CD1c-positive myeloid dendritic cell (primary cell): ENCODE data around the gene CDKN2B.
"Not testable (repeated sequence)": the region's sequence is repeated elsewhere in the genome, so short reads cannot be mapped to it uniquely, and the experiment has no call there.

Experiments used
- DNase-seq: peaks from one replicate; pipeline ENCODE4 v3.0.0-alpha.2; 2016; ENCODE audit errors: extremely low spot score

The CDKN2B gene

GRCh38 chr9:21969011-21969940, 39.8 kb downstream of the CDKN2B start:
- no peak for DNase-seq

- no peak for DNase-seq
Measured at GRCh38 chr9:21968331-21969010, 40.6 kb downstream of the CDKN2B start.

GRCh38 chr9:21967702-21968101, 41.4 kb downstream of the CDKN2B start:
- DNase-seq = no peak

DNA sequence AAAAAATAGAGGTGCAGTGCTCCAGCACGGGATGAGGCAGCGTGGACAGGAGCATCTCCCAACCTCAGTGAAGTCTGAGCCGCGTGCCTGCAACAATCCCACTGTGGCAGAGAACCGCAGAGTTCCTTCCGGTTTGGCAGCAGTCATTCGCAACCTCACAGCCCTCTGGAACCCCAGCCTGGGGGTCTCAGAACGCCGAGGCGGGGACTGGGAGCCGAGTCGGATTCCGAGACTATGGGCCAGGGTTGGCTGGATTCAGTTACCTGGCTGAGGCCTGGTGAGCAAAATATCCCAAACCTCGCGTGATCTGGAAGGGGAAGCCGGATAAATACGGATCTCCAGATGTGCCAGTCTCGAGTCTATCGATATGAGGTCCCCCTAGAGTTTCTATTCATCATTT, 41.9 kb downstream of the CDKN2B start:
- DNase-seq = no peak

DNA sequence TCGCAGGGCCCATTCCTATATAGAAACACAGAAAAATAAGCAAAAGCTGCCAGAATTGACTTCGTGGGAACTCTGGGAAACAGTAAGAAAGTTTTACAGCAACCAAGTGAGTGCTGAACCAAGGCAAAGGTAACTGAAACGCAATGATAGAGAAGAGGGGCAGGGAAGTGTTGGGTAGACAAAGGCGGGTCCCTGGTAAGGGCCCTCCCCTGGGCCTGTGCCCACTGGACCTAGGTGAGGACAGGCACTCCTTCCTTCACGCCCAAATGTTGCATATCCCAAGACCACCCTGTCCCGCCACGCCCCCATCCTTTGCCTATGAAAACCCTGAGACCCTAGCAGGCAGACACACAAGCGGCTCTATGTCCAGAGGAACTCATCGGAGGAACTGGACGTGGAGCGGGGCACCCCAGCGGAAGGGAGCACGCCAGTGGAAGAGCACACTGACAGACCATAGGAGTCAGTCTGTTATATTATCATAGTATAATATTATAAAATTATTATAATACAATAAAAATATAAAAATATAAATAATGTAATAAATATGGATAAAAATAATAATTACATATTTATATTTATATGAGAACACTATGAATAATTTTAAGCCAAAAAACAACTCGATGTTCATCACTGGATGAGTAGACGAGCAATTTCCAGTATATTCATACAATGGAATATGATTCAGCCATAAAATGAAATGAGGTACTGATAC, 42.8 kb downstream of the CDKN2B start:
- DNase-seq = no peak

DNA sequence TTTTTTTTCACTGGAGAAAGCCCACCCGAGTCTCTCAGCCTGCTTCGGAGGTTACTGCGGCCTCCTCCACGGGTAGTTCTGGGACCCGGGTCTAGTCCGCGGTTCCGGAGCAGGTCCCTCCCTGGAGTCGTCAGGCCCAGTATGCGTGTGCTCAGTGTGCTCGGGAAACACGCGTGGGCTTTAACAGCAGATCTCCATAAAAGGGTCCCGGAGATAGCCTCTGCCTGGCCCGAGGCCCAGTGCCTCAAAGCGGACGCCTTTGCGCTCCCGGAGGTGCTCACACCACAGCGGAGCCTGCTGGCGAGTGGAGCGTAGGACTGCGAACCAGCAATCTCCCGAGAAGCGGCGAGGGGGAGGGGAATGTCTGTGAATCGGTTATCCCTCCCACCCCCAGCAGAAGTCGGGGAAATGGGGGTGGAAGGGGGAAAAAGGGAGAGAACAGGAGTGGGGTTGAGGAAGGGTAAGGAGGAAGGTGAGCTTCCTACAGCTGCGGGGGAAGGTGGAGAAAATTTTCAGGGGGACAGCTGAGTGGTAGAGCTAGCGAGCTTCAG, 43.6 kb downstream of the CDKN2B start:
- DNase-seq = peak; percentile 45

DNA sequence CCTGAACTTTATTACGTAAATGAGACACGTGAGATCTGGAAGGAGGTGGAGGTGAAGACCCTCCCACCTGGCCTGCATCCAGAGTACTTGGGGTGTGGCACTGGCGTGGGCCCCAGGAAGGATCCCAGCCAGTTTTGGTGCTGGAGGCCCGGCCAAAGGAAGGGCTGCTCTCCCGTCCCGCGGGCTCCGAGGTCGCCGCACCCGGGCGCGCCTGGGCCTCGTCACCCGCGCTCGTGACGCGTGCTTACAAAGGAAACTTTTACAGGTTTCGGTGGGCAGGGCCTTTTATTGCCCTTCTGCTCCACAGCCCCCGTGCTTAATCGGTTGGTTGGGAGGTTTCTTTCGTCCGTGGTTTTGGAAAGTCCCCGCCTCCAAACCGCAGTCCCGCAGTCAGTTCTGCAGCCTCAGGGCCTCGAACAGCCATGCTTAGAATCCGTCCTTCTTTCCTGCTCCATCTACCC, 44.1 kb downstream of the CDKN2B start:
- peak; percentile 60 for DNase-seq

GRCh38 chr9:21961569-21961968, 47.5 kb downstream of the CDKN2B start:
- no peak for DNase-seq

DNA sequence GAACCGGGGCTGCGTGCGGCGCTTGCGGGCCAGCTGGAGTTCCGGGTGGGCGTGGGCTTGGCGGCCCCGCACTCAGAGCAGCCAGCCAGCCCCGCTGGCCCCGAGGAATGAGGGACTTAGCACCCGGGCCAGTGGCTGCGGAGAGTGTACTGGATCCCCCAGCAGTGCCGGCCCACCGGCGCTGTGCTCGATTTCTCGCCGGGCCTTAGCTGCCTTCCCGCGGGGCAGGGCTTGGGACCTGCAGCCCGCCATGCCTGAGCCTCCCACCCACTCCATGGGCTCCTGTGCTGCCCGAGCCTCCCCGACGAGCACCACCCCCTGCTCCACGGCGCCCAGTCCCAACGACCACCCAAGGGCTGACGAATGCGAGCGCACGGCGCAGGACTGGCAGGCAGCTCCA, 49.8 kb downstream of the CDKN2B start:
- not testable (repeated sequence) for DNase-seq

- no peak for DNase-seq
Measured at GRCh38 chr9:21958833-21959232, 50.3 kb downstream of the CDKN2B start.
